ELF-1 (cell line): Measurements from ENCODE around the gene FNDC4.
A peak's percentile ranks its signal among the peaks of the same experiment; 100 is the strongest.
"Not testable (repeated sequence)": the region's sequence is repeated elsewhere in the genome, so short reads cannot be mapped to it uniquely, and the experiment has no call there.

ENCODE experiments used
- DNase-seq: peaks from one replicate; pipeline ENCODE4 v3.0.0-alpha.2; 2016; ENCODE audit warnings: low read depth, low spot score

FNDC4 gene, protein sequence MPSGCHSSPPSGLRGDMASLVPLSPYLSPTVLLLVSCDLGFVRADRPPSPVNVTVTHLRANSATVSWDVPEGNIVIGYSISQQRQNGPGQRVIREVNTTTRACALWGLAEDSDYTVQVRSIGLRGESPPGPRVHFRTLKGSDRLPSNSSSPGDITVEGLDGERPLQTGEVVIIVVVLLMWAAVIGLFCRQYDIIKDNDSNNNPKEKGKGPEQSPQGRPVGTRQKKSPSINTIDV

DNA sequence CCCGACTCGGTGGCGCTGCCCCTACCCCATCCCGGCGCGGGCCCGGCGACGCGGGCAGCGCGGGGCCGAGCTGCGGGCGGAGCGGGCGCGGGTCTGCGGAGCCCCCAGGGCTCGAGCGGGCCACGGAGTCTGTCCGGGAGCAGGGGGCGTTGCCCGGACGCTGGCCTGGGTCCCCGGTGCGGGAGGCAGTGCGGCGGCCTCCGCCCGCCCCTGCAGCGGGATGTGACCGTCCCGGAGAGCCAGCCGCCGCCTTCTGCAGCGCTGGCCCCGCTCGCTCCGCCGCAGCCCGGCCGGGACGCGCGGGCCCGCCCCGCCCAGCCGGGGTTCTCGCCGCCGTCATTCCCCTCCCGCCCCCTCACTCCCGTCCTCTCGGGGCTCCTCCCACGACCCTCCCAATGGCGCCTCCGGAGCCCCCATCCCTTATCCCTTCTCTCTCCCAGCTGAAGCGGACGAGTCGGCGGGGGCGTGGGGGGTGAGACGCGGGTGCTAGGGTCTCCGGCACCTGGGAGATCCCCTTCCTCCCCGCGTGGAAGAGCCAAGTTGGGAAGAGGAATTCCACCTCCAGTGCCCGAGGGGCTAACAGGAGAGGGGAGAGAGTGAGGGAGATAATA, at the start of gene FNDC4:
Gene FNDC4 (minus strand): TSS at position 257 of the 611 bp plus-strand sequence. CDS start 521 bp downstream, outside the sequence.
- peak; percentile 12 for DNase-seq

DNA sequence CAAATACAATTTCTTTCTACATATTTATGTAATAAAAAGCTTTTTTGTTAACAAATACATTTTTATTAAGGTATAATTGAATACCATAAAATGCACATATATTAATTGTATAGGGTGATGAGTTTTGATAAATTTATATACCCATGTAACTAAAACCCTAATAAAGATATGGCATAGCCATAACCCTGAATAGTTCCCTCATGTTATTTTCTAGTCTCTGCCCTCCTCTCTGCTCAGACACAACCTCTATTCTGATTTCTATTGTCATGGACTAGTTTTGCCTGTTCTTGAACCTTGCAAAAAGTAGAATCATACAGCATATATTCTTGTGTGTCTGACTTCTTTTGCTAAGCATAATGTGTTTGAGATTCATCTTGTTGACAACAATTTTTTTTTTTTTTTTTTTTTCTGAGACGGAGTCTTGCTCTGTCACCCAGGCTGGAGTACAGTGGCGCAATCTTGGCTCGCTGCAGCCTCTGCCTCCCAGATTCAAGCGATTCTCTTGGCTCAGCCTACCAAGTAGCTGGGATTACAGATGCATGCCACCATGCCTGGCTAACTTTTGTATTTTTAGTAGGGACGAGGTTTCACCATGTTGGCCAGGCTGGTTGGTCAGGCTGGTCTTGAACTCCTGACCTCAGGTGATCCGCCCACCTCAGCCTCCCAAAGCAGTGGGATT, 49.3 kb upstream of the FNDC4 start:
- no peak for DNase-seq

DNA sequence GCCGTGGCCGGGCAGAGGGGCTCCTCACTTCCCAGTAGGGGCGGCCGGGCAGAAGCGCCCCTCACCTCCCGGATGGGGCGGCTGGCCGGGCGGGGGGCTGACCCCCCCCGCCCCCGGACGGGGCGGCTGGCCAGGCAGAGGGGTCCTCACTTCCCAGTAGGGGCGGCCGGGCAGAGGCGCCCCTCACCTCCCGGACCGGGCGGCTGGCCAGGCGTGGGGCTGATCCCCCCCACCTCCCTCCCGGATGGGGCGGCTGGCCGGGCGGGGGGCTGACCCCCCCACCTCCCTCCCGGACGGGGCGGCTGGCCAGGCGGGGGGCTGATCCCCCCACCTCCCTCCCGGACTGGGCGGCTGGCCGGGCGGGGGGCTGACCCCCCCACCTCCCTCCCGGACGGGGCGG, 44.6 kb upstream of the FNDC4 start:
- not testable (repeated sequence) for DNase-seq

DNA sequence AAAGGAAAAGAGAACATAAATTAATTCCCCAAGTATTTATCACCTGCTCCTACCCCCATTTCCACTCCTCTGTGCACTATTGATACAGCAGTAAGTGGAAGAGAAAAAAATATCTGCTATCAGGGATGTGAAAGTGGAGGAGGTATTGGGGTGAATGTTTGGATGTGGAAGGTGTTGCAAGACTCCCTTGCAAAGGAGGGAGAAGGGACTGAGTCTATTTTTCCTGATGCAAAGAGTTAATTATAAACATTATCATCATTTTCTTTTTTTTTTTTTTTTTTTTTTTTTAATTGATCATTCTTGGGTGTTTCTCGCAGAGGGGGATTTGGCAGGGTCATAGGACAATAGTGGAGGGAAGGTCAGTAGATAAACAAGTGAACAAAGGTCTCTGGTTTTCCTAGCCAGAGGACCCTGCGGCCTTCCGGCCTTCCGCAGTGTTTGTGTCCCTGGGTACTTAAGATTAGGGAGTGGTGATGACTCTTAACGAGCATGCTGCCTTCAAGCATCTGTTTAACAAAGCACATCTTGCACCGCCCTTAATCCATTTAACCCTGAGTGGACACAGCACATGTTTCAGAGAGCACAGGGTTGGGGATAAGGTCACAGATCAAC, 43.9 kb upstream of the FNDC4 start:
- not testable (repeated sequence) for DNase-seq

DNA sequence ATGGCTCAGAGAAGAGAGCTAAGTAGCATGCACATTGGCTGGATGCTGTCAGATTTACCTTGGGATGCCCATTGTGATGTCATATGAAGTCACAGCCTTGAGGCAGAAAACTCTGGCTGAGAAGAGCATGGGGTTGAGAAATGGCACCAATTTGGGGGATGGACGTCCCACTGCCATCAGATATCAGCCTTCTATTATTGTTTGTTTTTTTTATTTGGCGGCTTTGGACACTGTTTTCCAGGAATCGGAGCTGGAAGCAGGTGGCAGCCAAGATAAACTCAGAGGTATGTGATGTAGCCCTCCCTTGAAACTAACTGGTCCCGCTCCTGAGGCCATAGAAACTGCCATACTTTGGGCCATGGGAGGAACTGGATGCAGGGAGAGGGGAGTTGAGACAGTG, 42.3 kb upstream of the FNDC4 start:
- no peak for DNase-seq

DNA sequence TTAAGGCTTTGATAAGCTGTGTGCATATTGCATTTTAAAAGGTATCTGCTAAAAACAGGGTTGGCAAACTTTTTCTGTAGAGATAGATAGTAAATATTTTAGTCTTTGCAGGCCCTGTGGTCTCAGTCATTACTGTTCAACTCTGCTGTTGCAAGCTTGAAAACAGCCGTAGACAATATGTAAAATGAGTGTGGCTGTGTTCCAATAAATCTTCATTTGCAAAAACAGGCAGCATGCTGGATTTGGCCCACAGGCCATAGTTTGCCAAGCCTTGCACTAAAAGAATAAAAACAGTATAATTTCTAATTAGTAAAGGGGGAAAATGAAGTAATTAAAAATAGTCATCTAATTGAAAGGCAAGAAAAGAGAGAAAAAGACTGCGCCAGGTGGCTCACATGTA, 37.0 kb upstream of the FNDC4 start:
- no peak for DNase-seq

DNA sequence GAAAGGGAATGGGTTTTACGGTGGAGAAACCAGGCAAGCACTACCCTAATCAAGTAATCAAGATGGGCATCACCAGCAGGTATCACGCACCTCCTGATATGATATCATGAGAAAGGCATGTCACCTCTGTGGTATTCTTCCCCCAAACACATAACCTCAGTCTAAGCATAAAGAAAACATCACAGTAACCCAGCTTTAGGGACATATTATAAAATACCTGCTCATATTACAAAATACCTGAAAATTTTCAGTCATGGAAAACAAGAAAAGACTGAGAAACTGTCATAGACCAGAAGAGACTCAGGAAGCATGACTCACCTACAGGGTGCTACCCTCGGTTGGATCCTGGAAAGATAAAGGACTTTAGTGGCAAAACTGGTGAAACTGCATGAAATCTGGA, 32.2 kb upstream of the FNDC4 start:
- no peak for DNase-seq

DNA sequence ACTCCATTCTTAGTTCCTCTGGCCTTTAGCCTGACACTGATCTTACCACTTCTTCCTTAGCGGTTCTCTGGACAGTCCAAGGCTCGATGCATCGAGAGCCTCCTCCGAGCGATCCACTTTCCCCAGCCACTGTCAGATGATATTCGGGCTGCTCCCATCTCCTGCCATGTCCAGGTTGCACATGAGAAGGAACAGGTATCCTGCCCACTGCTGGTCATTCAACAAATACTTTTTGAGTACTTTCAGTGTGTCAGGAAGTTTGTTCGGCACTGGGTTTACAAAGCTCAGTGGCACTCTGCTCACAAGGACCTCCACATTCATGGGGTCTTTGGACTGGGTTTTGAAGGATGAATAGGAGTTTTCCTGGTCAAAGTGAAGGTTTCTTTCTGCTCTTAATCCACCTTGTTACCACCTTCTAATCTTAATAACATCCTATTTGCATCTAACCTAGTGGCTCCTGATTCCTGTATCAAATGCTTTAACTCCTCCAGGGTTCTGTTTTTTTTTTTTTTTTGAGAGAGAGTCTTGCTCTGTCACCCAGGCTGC, 27.5 kb upstream of the FNDC4 start:
- DNase-seq: no peak

DNA sequence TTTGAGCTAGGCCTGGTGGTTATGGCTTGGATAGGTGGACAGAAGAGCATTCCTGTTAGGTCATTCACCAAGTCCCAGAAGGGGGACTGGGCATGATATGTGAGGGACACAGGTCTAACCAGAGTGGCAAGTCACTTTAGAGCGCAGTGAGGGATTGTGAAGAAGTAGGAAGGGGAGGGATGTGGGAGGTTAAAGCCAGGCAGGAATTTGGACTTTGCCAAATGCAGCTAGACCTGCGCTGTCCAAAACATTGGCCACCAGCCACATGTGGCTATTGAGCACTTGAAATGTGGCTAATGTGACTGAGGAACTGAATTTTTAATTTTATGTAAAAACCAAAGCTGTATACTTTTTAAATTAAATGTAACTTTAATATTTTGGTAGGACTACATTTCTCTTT, 25.3 kb upstream of the FNDC4 start:
- no peak for DNase-seq

DNA sequence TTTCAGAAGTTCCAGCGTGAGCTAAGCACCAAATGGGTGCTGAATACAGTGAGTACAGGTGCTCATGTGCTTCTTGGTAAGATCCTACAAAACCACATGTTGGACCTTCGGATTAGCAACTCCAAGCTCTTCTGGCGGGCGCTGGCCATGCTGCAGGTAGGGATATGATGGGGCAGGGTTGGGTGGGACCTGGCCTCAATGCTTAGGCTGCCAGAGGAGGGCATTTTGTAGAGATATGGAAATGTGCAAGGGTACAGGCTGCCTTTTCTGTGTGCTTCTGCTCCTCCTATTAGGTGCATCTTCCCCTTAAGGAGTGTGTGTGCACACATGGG, 23.7 kb upstream of the FNDC4 start:
- no peak for DNase-seq

DNA sequence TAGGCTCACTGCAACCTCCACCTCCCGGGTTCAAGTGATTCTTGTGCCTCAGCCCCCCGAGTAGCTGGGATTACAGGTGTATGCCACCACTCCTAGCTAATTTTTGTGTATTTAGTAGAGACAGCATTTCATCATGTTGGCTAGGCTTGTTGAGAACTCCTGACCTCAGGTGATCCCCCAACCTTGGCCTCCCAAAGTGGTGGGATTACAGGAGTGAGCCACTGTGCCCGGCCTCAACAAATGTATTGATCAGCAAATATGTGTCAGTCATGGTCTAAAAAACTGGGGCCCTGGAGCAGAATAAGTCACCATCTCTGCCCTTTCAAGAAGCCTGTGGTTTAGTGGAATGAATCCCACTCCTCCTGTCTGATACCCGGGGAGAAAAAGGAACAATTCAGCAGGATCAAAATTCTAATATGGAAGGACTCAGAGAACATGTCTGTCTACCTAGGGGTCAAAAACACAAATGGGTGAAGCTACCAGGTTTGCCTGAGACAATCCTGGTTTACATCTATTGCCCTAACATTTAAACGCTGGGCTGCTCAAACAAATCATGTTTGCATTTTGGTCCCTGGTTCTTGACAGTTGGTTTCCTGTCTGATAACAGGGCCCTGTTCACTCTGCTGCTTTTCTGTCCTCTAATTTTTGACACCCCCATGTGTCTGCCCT, 23.2 kb upstream of the FNDC4 start:
- DNase-seq: no peak

DNA sequence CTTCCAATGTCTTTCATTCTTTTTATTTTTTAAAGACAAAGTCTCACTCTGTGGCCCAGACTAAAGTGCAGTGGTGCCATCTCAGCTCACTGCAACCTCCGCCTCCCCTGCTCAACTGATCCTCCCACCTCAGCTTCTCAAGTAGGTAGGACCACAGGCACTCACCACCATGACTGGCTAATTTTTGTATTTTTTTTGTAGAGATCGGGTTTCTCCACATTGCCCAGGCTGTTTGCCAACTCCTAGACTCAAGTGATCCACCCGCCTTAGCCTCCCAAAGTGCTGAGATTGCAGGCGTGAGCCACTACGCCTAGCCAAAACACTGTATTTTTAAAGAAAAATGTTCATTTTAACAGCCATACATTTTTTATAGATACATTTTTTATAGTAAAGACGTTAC, 14.3 kb upstream of the FNDC4 start:
- DNase-seq: no peak

DNA sequence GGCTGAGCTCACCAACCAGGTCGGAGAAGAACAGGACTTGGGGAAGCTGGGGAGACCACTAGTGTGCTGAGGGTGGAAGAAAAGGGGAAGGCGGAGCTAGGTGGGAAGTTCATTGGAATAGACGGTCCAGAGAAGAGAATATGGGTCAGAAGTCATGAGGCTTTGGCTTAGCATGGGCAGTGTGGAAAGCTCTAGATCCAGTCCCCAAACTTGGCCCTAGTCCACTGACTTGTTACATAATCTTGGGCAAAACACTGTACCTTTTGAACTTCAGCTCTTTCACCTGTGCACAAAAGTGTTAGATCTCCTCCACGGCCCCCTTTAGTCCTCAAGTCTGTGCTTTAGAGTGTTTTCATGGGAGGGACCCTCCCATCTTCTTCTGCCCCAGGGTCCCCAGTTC, 12.3 kb upstream of the FNDC4 start:
- DNase-seq: no peak

DNA sequence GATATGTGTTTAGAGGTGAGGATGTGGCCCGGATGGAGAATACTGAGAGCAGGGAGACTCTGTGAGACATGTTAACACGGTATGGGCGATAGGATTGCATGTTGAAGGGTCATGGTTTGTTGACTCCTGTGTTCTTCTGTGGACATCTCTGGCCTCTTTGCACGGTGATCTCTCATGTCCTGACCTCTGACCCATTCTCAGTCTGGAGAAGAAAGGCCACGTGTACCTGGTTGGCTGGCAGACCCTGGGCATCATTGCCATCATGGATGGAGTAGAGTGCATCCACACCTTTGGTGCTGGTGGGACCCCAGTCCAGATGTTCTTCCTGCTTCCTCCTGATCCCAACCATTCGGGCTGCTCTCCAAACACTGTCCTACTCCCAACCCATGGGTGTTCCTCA, 11.6 kb upstream of the FNDC4 start:
- no peak for DNase-seq

DNA sequence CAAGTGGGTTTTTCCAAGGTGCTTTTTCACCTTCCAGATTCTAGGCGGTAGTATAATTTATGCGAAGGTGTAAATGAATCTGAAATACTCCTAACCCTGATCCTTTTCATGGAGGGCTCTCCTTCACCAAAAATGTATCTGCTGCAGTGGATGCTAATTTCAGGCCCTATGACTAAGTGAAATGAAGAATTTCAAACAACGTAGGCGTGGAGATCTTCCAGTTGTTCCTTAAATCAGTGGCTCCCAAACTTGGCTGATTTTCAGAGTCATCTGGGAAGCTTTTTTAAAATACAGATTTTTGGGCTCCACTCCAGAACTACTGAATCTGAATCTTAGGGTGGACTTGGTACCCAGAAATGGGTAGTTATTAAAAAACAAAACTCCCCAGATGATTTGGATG, 7.1 kb upstream of the FNDC4 start:
- no peak for DNase-seq

DNA sequence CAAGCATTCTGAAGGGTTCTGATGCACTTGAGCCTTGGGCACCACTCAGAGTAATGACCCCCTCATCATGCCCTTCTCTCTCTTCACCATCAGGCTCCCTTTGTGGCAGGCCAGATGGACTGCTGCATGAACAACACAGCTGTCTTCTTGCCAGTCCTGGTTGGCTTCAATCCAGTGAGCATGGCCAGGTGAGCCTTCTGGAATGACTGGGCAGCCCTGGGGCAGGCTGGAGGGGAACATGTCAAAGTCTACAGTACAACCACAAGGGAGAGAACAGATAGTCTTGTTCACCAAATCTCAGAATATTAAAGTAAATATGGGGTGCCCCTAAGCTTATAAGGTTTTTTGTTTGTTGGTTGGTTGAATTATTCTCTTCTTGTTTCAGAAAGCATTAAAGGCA, 6.0 kb upstream of the FNDC4 start:
- no peak for DNase-seq

DNA sequence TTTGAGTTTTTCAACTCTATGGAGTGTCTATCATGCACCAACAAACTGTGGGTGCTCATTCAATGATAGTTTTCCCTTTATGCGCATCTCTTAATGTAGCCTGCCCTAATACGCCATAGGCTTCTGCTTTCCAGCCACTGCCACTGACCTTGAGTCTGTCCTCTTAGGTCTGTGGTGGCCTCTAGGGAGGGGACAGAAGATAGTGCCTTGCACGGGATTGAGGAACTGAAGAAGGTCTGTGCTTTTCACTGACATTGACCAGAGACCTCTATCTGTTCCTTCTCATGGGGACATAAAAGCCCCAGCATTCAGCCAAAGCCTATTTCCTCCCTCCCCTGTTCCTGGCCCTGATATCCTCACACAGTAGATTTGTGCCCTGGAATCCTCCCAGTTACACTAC, 4.0 kb upstream of the FNDC4 start:
- DNase-seq: no peak

DNA sequence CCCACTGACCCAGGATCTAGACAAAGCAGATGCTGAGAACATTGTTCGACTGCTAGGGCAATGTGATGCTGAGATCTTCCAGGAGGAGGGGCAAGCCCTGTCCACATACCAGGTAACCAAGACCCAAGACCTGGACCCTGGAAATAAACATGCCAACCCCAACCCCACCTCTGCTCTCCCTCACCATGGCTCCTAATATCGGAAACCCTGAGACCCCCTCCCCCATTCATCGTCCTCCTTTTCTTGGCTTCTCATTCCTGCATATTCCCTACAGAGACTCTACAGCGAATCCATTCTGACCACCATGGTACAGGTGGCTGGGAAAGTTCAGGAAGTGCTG, 2.3 kb upstream of the FNDC4 start:
- no peak for DNase-seq

DNA sequence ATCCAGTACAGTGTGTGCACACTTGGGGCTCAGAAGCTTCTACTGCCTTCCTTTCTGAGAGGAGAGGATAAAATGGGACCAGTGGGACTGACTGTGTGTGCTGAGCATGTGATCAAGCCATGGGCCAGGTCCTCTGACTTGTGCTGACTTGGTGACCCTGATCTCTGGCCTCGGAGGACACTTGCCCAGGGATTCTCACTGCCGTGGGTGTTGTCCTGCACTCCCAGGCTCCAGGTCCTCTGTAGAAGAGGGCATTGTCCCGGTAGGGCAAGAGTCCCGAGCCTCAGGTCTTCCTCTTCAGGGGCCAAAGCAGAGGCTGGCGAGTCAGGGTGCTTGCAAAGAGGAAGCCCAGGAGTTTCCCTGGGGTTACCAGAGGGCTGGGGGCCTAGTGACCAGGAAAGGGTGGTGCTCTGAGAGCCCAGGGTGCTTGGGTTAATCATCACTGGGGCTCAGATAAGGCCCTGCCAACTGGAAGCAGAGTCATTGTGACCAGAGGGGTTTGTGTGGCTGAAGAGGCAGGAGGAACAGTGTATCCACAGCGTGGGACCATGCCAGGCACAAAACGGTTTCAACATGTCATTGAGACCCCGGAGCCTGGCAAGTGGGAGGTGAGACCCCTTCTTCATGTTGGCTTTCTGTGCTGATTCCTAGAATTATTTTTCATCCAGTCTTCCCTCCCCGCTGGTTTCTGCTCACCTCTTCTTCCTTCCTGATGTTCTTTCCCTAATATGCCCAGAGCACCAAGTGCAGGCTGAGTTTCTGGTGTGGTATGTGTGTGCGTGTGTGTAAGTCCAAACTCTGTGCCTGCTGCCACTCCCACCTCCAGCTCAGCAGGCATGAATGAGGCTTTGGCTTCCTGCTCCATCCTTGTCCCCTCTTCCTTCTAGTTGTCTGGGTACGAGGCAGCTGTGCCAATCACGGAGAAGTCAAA, 1.6 kb upstream of the FNDC4 start, which contains the start of gene GCKR:
Gene GCKR (plus strand): TSS at position 483 of the 931 bp plus-strand sequence. CDS start 66 bp downstream, at position 549.
- DNase-seq: no peak

DNA sequence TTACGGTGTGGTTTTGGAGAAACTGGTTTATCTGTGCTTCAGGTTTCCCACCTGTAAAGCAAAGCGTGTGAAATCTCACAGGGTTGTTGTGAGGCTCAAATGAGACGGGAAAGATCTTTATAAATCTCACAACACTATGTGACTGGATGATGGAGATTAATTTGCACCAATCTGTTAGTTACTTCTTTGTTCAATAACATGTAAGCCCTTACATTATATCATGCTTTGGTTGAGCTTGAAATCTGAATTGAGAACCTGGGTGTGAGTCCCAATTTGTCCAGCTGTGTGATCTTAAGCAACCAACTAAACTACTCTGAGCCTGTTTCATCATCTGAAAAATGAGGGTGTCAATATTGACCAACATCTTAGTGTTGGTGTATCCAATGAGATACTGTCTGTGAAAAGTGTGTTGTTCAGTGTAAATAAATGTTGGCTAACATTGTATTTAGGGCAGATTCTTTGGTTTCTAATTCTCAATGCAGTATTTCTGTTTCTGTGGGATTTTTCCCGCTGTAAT, 898 bp upstream of the FNDC4 start:
- DNase-seq: no peak
